Astrocyte (in vitro differentiated cells and primary cell): ENCODE results near the gene CCL13.

ENCODE experiments used
- CTCF ChIP-seq: IDR thresholded peaks from 2 replicates; pipeline ENCODE4 v1.5.1; 2011; ENCODE audit warnings: low read depth, mild to moderate bottlenecking, inconsistent platforms, low read length, moderate library complexity; ENCODE audit not compliant: insufficient read depth
- EZH2 ChIP-seq: IDR thresholded peaks from 2 replicates; pipeline ENCODE4 v1.6.1; 2012; ENCODE audit warnings: mild to moderate bottlenecking, low read length, inconsistent platforms; ENCODE audit not compliant: insufficient read depth

DNA sequence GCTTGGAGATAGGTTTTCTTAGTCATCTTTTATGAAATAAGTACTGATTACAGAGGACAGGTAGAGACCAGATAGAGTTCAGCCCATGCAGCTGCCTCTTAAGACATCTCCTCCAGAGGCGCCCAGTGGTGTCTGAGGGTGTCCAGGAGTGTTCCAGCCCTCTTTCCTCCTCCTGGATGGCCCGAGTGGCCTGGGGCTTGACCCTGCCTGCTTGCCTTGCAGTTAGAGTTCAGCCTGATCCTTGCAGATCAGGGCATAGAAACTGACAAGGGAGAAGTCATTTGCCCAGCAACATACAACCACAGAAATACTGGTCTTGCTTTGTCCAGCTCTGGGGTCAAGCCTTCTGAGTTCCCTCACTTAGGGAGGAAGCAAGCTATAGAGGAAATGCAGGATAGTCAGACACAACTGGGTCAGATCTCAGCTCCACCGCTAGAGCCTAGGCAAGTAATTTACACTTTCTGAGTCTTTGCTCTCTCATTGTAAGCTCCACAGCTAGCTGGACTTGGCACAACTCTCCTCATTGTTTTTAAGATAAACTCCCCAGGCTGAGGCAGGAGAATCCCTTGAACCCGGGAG, 10.3 kb downstream of the CCL13 start:
- TF ChIP-seq CTCF (no peak), EZH2 (no peak)
